NT2/D1 (cell line): ENCODE results near the gene HDGFL2.

Source experiments
- DNase-seq: peaks from one replicate; pipeline ENCODE4 v3.0.0-alpha.2; 2011; ENCODE audit warnings: low read depth, low spot score
- H3K27me3 ChIP-seq: 2 replicates; pipeline ENCODE4 v1.6.0; 2011; ENCODE audit warnings: mild to moderate bottlenecking; ENCODE audit not compliant: insufficient read length, insufficient read depth
- H3K36me3 ChIP-seq: 2 replicates; pipeline ENCODE4 v1.6.1; 2011; ENCODE audit warnings: mild to moderate bottlenecking, low read length, mixed read lengths; ENCODE audit not compliant: insufficient read depth, insufficient read length
- H3K4me1 ChIP-seq: 2 replicates; pipeline ENCODE4 v1.5.1; 2011; ENCODE audit not compliant: insufficient read depth, insufficient read length
- H3K4me3 ChIP-seq: 2 replicates; pipeline ENCODE4 v1.5.1; 2011; ENCODE audit warnings: low read depth; ENCODE audit not compliant: insufficient read length
- H3K9ac ChIP-seq: 2 replicates; pipeline ENCODE4 v1.6.0; 2011; ENCODE audit warnings: low read depth; ENCODE audit not compliant: insufficient read length
- H3K9me3 ChIP-seq: 2 replicates; pipeline ENCODE4 v1.5.1; 2011; ENCODE audit warnings: mild to moderate bottlenecking, low read length; ENCODE audit not compliant: insufficient read depth
- SUZ12 ChIP-seq: IDR thresholded peaks from 2 replicates; pipeline ENCODE4 v1.6.1; 2011; ENCODE audit not compliant: insufficient read length, insufficient read depth; ENCODE audit errors: extremely low read depth
- YY1 ChIP-seq: IDR thresholded peaks from 2 replicates; pipeline ENCODE4 v1.6.1; 2011; ENCODE audit not compliant: insufficient read length, insufficient read depth
- ZNF274 ChIP-seq: IDR thresholded peaks from 2 replicates; pipeline ENCODE4 v1.6.1; 2011; ENCODE audit warnings: mild to moderate bottlenecking, low read depth, low read length

HDGFL2 gene

DNA sequence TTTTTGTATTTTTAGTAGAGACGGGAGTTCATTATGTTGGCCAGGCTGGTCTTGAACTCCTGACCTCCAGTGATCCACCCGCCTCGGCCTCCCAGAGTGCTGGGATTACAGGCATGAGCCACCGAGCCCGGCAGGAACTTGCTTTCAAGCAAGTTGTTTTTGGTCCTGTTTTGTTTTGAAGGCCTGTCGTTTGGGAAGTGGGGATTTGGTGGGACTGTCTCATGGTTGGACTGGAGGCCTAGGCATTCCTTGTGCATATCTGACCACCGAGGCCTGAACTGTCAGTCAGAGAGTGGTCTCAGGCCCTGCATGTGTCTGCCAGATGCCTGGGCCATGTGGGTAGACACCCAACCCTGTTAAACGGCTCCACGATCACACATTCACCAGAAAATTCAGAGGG is 40.8 kb upstream of the HDGFL2 start:
- H3K9me3 ChIP-seq, result no peaks in the 10 kb centered on the region
- H3K4me1 ChIP-seq, result peaks cover 6% of the 10 kb centered on the region
- TF ChIP-seq SUZ12 (no peak), ZNF274 (no peak), YY1 (no peak)
- DNase-seq, result no peak
- H3K9ac ChIP-seq, result no peak overlapping the region
- H3K36me3 ChIP-seq, result peaks cover 85% of the 10 kb centered on the region
- H3K4me3 ChIP-seq, result no peak overlapping the region
- no peaks in the 10 kb centered on the region for H3K27me3 ChIP-seq

DNA sequence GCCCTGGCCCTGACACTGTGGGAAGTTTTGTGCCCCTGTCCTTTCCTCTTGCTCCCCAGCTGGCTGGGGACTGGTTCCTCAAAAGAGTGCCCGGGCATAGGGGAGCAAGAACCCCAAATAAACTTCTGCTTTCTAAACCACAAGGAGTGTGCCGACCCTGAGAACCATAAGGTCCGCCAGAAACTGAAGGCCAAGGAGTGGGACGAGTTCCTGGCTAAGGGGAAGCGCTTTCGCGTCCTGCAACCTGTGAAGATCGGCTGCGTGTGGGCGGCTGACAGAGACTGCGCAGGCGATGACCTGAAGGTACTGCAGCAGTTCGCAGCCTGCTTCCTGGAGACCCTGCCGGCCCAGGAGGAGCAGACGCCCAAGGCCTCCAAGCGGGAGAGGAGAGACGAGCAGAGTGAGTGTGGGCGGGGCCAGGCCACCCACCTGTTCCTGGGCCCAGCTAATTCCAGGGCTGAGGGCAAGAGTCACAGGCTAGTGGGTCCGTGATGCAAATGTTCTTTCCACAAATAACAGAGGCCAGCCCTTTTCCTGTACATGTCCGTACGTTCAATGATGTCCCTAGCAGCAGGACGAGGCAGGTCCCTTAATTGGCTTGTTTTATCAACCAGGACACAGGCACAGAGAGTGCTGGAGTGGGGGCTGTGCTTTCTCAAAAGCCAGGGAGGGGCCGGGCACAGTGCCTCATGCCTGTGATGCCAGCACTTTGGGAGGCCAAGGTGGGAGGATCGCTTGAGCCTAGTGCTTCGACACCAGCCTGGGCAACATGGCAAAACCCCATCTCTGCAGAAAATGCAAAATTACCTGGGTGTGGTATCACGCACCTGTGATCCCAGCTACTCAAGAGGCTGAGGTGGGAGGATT is 40.1 kb upstream of the HDGFL2 start:
- TF ChIP-seq ZNF274, result no peak
- no peak for TF ChIP-seq SUZ12
- TF ChIP-seq YY1, result no peak
- no peaks in the 10 kb centered on the region for H3K9me3 ChIP-seq
- H3K4me3 ChIP-seq, result no peak overlapping the region
- no peak for DNase-seq
- H3K27me3 ChIP-seq, result no peaks in the 10 kb centered on the region
- peaks cover 88% of the 10 kb centered on the region for H3K36me3 ChIP-seq
- peaks cover 6% of the 10 kb centered on the region for H3K4me1 ChIP-seq
- H3K9ac ChIP-seq, result no peak overlapping the region

DNA sequence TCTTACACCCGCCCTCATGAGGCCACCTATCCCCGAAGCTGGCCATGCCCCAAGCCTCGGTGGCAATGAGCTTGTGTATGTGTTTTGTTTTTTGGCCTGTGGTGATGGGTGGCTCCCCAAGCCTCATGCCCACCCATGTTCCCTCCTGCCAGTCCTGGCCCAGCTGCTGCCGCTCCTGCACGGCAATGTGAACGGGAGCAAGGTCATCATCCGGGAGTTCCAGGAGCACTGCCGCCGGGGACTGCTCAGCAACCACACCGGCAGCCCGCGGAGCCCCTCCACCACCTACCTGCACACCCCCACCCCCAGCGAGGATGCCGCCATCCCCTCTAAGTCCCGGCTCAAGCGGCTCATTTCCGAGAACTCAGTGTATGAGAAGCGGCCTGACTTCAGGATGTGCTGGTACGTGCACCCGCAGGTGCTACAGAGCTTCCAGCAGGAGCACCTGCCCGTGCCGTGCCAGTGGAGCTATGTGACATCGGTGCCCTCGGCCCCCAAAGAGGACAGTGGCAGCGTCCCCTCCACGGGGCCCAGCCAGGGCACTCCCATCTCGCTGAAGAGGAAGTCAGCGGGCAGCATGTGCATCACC is 39.1 kb upstream of the HDGFL2 start:
- H3K4me3 ChIP-seq, result no peak overlapping the region
- H3K4me1 ChIP-seq, result peaks cover 6% of the 10 kb centered on the region
- H3K27me3 ChIP-seq, result no peaks in the 10 kb centered on the region
- no peak for DNase-seq
- H3K9me3 ChIP-seq, result no peaks in the 10 kb centered on the region
- TF ChIP-seq ZNF274 (no peak), YY1 (no peak), SUZ12 (no peak)
- peaks cover 96% of the 10 kb centered on the region for H3K36me3 ChIP-seq
- H3K9ac ChIP-seq, result no peak overlapping the region

DNA sequence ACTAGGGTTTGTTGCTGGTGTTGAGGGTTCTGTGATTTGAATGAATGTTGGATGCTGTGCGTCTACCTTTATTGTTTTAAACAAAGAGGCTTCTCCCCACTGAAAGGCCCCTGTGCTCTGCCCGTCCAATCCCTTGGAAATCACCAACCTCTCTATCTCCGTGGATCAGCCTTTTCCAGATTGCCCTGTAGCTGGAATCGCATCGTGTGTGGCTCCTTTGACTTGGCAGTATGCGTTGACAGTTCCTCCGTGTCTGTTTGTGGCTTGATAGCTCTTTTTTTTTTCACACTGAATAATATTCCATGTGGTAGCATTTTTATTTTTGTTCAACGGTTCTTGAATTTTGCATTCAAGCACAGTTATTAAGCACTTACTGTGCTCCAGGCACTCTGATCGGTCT is 37.7 kb upstream of the HDGFL2 start:
- DNase-seq, result no peak
- H3K4me1 ChIP-seq, result peaks cover 6% of the 10 kb centered on the region
- H3K36me3 ChIP-seq, result peaks cover 94% of the 10 kb centered on the region
- H3K4me3 ChIP-seq, result no peak overlapping the region
- no peaks in the 10 kb centered on the region for H3K9me3 ChIP-seq
- H3K27me3 ChIP-seq, result no peaks in the 10 kb centered on the region
- TF ChIP-seq YY1, result no peak
- TF ChIP-seq SUZ12, result no peak
- TF ChIP-seq ZNF274, result no peak
- H3K9ac ChIP-seq, result no peak overlapping the region

DNA sequence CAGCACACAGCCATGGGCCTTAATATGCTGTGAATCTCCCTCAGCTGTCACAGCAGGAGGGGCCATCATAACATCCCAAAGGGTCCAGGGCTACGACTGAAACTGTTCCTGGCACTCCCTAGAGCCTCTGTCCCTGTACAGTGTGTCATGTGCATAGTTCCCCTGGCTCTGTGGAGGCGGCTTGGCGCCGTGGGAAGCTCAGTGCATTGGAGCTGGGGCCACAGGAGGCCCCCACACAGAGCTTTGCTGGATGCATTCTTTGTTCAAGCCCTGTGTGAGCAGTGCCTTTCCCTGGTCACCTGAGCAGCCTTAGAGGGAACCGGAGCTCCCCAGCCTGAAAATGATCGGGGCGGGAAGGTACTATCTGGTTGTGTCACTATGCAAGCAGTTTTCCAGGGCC is 35.9 kb upstream of the HDGFL2 start:
- H3K4me3 ChIP-seq, result no peak overlapping the region
- no peak overlapping the region for H3K9ac ChIP-seq
- no peaks in the 10 kb centered on the region for H3K9me3 ChIP-seq
- TF ChIP-seq ZNF274 (no peak), YY1 (no peak), SUZ12 (no peak)
- no peaks in the 10 kb centered on the region for H3K27me3 ChIP-seq
- DNase-seq, result no peak
- H3K4me1 ChIP-seq, result peaks cover 6% of the 10 kb centered on the region
- peaks cover 91% of the 10 kb centered on the region for H3K36me3 ChIP-seq

DNA sequence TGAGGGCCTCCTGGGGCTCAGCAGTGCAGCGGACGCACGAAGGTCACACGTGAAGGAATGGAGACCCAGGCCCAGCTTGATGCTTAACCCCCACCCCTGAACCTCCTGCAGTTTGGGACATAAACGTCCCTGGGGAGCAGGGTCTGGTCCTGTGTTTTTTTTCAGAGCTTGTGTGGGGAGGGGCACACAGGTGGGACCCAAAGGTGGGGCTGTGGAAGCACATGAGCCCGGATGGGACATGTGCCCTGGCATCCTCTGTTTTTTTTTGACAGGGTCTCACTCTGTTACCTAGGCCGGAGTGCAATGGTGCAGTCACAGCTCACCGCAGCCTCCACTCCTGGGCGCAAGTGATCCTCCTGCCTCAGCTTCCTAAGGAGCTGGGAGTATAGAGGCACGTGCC is 35.0 kb upstream of the HDGFL2 start:
- H3K4me1 ChIP-seq, result peaks cover 3% of the 10 kb centered on the region
- no peak for DNase-seq
- no peaks in the 10 kb centered on the region for H3K9me3 ChIP-seq
- H3K27me3 ChIP-seq, result no peaks in the 10 kb centered on the region
- peaks cover 87% of the 10 kb centered on the region for H3K36me3 ChIP-seq
- no peak overlapping the region for H3K4me3 ChIP-seq
- H3K9ac ChIP-seq, result no peak overlapping the region
- TF ChIP-seq SUZ12 (no peak), ZNF274 (no peak), YY1 (no peak)

DNA sequence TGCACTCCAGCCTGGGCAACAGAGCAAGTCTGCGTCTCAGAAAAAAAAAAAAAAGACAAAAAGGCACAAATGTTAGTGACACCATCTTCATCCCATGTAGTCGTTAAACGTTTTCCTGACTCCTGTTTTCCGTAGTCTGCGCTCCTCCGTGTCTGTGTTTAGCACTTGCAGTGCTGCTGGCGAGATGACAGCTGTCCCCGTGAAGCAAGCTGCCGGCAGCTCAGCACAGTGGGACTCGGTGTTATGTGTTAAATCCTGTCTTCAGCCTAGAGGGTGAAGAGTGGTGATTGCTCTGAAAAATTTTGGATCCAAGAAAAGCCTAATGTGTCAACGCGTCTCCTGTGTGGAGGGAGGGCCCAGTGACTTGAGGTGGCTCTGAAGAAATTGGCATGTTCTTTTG is 32.9 kb upstream of the HDGFL2 start:
- no peak overlapping the region for H3K9ac ChIP-seq
- peaks cover 88% of the 10 kb centered on the region for H3K36me3 ChIP-seq
- peaks cover 3% of the 10 kb centered on the region for H3K4me1 ChIP-seq

More for the DNA sequence above, 32.9 kb upstream of the HDGFL2 start:
- no peaks in the 10 kb centered on the region for H3K9me3 ChIP-seq
- no peak for DNase-seq
- TF ChIP-seq YY1, result no peak
- TF ChIP-seq SUZ12, result no peak
- TF ChIP-seq ZNF274, result no peak
- no peak overlapping the region for H3K4me3 ChIP-seq
- H3K27me3 ChIP-seq, result no peaks in the 10 kb centered on the region
